Mesodermal cell (in vitro differentiated cells): ENCODE data around the gene FAM83G.

Experiments
- H3K27ac ChIP-seq: 2 replicates; pipeline ENCODE4 v1.7.0; 2013; ENCODE audit warnings: mild to moderate bottlenecking, low read depth, low read length, moderate library complexity; ENCODE audit not compliant: severe bottlenecking
- H3K36me3 ChIP-seq: 2 replicates; pipeline ENCODE4 v1.7.1; 2013; ENCODE audit warnings: mild to moderate bottlenecking, low read length, moderate library complexity; ENCODE audit not compliant: control insufficient read depth, insufficient read depth
- H3K4me1 ChIP-seq: one replicate; pipeline ENCODE4 v1.7.1; 2013; ENCODE audit warnings: mild to moderate bottlenecking, low read length; ENCODE audit not compliant: insufficient read depth, control insufficient read depth, poor library complexity, severe bottlenecking
- H3K4me3 ChIP-seq: 2 replicates; pipeline ENCODE4 v1.7.0; 2013; ENCODE audit warnings: low read length, control low read depth, mild to moderate bottlenecking; ENCODE audit not compliant: insufficient read depth, poor library complexity, severe bottlenecking; ENCODE audit errors: extremely low read depth
- H3K9me3 ChIP-seq: 2 replicates; pipeline ENCODE4 v1.7.1; 2013; ENCODE audit warnings: mild to moderate bottlenecking, low read length, moderate library complexity; ENCODE audit not compliant: control insufficient read depth
- WGBS, 2 experiments: methylation state at CpG; one replicate each; pipeline ENCODE4 v1.1.5; 2013; ENCODE audit warnings: missing lambda C conversion rate in 2 of 2; ENCODE audit not compliant: insufficient coverage in 2 of 2; 5-methylcytosine and 5-hydroxymethylcytosine counted together

Gene FAM83G

DNA sequence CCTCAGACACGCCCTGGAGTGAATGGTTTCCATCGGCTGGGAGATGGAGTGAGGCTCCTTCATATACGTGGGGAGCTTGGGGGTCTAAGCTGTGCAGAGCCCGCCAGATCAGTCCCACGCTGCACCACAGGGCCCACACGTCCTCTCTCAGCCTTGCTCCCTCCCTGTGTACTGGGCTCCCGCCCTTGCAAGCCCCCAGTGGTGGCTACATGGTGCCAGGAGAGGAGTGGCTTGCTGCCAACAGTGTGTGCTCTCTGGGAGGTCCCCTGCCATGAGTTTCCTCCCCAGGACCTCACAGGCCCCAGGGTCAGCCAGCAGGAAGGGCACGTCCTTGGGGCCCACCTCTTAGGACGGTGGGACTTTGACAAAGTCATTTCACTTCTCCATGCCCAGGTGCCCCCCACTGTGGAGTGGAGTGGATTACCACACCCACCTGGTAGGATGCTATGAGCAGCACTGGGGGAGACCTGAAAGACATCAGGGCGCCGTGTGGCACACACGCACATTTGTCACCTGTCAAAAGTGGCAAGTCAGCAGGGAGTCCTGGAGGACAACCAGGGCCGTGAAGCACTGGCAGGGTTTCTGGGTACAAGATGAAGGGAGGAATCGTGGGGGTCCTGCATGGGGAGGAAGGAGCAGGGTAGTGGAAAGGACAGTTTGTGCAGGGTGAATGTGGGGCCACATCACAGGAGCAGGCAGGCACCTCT is 38.9 kb downstream of the FAM83G start:
- H3K36me3 ChIP-seq, result peaks cover 12% of the 10 kb centered on the region
- H3K9me3 ChIP-seq, result no peaks in the 10 kb centered on the region
- no peak overlapping the region for H3K27ac ChIP-seq
- WGBS, 2 experiments, result 94% methylated on average over 11 to 12 of the region's 14 CpGs
- H3K4me3 ChIP-seq, result no peak overlapping the region
- H3K4me1 ChIP-seq, result peaks cover 43% of the 10 kb centered on the region

DNA sequence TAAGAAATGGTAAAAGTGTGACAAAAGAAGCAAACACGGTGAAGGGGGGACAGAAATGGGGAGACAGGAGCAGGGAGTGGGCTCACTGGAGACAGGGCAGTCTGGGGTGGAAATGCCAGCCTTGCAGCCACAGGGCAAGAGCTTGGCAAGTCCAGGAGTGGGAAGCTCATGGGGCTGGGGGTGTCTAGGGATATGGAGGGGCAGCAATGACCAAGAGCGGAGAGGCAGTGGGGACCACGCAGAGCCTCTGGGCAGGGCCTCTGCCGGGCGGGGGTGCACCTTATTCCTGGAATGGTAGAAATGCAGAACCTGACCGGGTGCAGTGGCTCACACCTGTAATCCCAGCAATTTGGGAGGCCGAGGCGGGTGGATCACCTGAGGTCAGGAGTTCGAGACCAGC is 40.0 kb downstream of the FAM83G start:
- Histone ChIP-seq H3K4me3 (no peak overlapping the region), H3K36me3 (peaks cover 4% of the 10 kb centered on the region), H3K4me1 (peaks cover 43% of the 10 kb centered on the region), H3K27ac (no peak overlapping the region), H3K9me3 (no peaks in the 10 kb centered on the region)
- WGBS, 2 experiments, result 90 to 94% methylated on average over 8 of the region's 9 CpGs

DNA sequence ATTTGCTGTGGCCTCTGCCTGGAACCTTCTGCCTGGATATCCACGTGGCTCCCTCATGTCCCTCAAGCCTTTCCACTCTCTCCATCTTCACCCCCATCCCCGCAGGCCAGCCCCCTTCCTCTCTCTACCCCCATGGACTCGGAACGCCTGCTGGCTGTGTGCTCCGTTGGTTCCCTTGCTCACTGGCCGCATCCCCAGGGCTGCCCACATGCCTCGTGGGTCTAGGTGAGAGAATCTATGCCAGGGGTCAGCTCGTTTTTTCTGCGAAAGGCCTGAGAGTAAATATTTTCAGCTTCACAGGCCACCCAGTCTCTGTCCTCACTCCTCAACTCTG is 40.6 kb downstream of the FAM83G start:
- no peak overlapping the region for H3K4me3 ChIP-seq
- WGBS, 2 experiments, result 92 to 94% methylated on average over 6 to 9 of the region's 9 CpGs

DNA sequence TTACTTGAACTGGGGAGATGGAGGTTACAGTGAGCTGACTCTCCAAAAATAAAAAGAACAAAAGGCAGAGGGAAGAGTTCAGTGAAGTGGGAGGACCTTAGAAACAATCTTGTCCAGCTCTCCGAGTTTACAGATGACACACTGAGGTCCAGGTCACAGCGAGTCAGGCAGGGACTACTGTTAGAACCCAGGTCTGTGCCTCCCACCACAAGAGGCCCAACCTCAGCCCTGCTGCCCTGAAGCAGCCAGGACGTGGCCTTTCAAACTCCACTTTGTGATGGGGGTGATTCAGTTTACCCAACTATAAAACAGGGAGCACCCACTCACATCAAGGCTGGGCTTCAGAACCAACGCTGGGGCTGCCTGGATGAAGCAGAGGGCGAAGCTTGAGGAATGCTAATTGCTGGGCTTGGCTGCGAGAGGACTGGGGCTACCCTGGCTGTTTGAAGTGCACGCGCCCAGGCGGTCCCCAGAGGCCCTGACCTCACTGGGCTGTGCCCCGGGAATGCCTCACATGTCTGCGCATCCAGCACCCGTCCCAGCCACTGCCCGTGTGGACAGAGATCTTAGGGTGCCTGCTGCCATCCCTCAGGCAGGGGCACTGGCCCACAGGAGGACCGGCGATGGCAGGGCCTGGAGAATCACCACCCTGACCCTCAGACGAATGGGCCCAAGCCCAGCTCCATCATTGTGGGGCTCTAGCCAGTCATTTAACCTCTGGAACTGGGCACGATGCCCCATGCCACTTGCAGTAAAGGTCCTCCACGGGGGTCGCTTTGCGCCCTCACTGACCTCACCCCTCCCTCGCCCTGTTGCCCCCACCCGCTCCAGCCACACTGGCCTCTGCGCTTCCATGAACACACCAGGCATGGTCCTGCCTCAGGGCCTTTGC is 41.2 kb downstream of the FAM83G start:
- WGBS, 2 experiments, result 94% methylated on average over 15 to 22 of the region's 23 CpGs

More for the DNA sequence above, 40.6 kb downstream of the FAM83G start:
- no peak overlapping the region for H3K27ac ChIP-seq
- H3K36me3 ChIP-seq, result no peaks in the 10 kb centered on the region
- peaks cover 46% of the 10 kb centered on the region for H3K4me1 ChIP-seq
- no peaks in the 10 kb centered on the region for H3K9me3 ChIP-seq

DNA sequence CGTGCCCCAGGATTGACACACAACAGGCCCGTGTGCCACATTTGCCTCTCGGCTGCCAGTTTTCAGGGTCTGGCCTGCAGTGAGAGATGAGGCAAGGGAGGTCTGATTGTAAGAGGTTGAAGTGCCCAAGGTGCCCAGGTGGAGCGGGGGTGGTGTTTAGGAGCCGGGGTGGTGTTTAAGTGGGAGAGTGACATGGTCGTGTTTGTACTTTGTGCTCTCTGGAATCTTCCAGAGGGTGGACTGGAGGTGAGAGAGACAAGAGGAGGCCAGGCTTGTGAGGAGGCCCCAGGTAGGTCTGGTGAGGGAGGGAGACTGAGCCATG is 42.1 kb downstream of the FAM83G start:
- peak overlapping the region; percentile 67 for H3K27ac ChIP-seq
- no peak overlapping the region for H3K4me3 ChIP-seq
- H3K36me3 ChIP-seq, result no peaks in the 10 kb centered on the region
- WGBS, 2 experiments, result 88 to 89% methylated on average over 6 of the region's 6 CpGs
- no peaks in the 10 kb centered on the region for H3K9me3 ChIP-seq
- peaks cover 32% of the 10 kb centered on the region for H3K4me1 ChIP-seq

More for the DNA sequence above, 41.2 kb downstream of the FAM83G start:
- Histone ChIP-seq H3K27ac (peak overlapping the region; percentile 67), H3K4me1 (peaks cover 40% of the 10 kb centered on the region), H3K4me3 (no peak overlapping the region), H3K36me3 (no peaks in the 10 kb centered on the region), H3K9me3 (no peaks in the 10 kb centered on the region)

DNA sequence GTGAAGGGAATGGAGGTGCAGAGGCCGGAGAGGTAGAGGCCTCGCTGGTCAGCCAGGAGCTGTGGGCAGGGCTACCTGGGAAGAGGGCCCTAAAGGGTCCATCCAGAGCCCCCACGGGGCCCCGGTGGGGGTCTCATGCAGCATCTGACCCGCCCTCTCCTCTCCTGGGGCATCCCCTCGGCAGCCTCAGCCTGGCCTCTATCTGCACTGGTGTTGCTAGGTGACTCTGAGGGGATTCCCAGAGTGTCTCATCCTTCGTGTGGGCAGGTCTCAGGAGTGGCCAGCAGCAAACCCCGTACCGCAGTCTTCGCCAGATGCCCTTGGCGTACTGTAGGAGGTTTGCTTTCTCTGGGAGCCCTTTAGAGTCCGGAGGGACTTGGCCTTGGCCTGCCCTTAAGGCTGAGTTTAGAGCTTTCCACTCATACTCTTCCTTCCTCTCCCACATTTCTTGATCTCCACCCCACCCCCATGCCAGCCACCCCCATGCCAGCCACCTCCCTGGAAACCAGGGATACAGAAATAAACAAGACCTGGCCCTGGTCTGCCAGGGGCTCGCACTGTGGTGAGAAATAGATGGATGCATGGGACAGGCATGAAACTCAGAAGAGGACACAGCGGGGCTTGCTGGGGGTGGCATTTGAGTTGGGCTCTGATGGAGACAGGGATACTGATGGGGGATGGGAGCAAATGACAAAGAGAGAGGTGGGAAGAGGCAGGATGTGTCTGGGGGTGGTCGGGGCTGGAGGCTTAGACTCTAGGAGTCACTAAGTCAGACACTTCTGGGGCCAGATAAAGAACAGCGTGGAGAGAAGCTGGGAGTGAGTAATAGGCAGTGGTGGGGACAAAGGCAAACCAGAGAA is 42.7 kb downstream of the FAM83G start:
- no peak overlapping the region for H3K4me3 ChIP-seq
- peaks cover 29% of the 10 kb centered on the region for H3K4me1 ChIP-seq
- H3K36me3 ChIP-seq, result no peaks in the 10 kb centered on the region
- H3K9me3 ChIP-seq, result no peaks in the 10 kb centered on the region
- peak overlapping the region; percentile 67 for H3K27ac ChIP-seq
- WGBS, 2 experiments, result 80 to 88% methylated on average over 12 to 16 of the region's 16 CpGs

DNA sequence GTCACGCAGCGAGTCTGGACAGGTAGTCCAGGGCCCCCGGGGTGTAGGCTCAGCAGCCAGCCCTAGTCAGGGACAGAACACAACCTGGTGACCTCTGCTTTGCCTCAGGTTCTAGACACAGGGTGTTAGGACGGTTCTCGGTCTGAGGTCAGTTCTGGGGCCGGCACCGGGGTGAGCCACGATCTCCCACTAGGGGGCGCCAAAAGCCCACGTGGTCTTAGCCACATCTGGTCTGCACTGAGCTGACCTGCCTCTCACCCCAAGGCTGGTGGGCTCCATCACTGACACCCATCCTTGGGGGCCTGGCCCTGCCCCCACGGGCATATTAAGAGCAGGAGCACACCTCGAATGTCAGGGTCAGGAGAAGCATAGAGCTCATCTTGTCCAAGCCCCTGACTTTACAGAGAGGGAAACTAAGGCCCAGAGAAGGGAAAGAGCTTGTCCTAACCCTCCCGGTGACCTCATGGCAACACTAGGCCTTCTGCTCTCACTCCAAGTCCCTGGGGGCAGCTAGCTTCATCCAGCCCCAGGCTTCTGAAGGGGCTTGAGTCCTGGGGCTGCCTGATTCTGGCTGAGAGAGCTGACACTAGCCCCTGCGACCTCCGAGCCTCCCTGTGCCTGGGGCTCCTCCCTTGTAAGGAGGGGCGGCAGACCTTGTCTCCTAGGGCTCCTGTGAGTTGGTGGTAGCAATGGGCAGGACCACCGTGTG is 43.6 kb downstream of the FAM83G start:
- WGBS, 2 experiments, result 29 to 34% methylated on average over 16 of the region's 17 CpGs
- Histone ChIP-seq H3K4me3 (no peak overlapping the region), H3K4me1 (peaks cover 29% of the 10 kb centered on the region), H3K27ac (peak overlapping the region; percentile 23), H3K9me3 (no peaks in the 10 kb centered on the region), H3K36me3 (no peaks in the 10 kb centered on the region)

DNA sequence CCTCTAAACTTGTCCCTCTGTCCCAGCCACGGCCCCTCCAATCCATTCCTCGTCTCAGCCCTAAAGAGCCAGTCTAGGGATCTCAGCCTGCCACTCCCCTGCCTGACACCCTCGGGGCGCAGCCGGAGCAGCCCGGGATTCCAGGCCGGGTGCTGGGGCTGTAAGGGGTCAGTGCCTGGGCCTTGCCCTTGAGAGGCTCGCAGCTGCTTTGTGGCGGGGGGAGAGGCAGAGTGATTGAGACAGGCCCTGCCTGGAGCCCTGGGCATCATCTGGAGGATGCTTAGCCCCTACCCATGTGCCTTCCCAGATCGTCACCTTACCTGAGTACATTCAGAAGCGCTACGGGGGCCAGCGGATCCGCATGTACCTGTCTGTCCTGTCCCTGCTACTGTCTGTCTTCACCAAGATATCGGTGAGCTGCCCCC is 44.3 kb downstream of the FAM83G start:
- Histone ChIP-seq H3K4me1 (peaks cover 29% of the 10 kb centered on the region), H3K27ac (no peak overlapping the region), H3K9me3 (no peaks in the 10 kb centered on the region), H3K36me3 (no peaks in the 10 kb centered on the region), H3K4me3 (no peak overlapping the region)
- WGBS, 2 experiments, result 92 to 95% methylated on average over 14 to 15 of the region's 15 CpGs

DNA sequence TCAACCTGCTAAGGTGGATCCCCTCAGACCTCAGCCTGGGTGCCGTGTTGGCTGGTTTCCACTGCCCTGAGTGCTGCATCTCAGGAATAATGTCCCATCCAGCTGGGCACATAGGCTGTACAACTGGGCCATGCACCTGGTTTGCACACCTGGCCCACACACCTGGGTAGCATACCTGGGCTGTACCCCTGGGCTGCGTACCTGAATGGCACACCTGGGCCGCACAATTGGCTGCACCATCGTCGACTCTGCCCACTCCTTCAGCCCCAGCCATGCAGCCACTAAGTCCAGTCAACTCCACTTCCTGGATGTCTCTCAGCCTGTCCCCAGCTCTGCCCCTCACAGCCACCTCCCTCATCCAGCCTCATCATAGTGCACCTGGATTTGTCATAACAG is 44.7 kb downstream of the FAM83G start:
- Histone ChIP-seq H3K4me1 (peaks cover 29% of the 10 kb centered on the region), H3K36me3 (no peaks in the 10 kb centered on the region), H3K27ac (no peak overlapping the region), H3K4me3 (no peak overlapping the region), H3K9me3 (no peaks in the 10 kb centered on the region)
- 96 to 98% methylated on average over 5 of the region's 5 CpGs for WGBS, 2 experiments
